Measurements from ENCODE around the gene FAAH. TPM values are rescaled to one million over a fixed set of nuclear protein-coding genes. Genes with fewer than 3 reads are reported as not detected.

FAAH gene
- total RNA-seq, 2 donors from 2014 or later = 14.1 to 21.9 TPM

GRCh38 chr1:46459315-46459714 lies 65.2 kb downstream of the FAAH start:
- no peak for DNase-seq (ENCODE audit: low spot score)
- no peak for ATAC-seq (ENCODE audit: insufficient number of reproducible peaks, low FRiP score, low read depth)
- Histone ChIP-seq H3K27me3 (replicated peaks; ENCODE audit: insufficient read depth) (no peaks in the 10 kb centered on the region), H3K9me3 (no peaks in the 10 kb centered on the region), H3K4me3 (no peak overlapping the region), H3K27ac (no peak overlapping the region), H3K36me3 (no peaks in the 10 kb centered on the region), H3K4me1 (ENCODE audit: control insufficient read depth in 1 of 2, low read depth in 2 of 2) (no peaks in the 10 kb centered on the region)
- no peak for TF ChIP-seq CTCF (IDR thresholded peaks at IDR 0.05)

GRCh38 chr1:46461017-46461808 lies 67.1 kb downstream of the FAAH start:
- H3K9me3 ChIP-seq = no peaks in the 10 kb centered on the region
- no peak for ATAC-seq (ENCODE audit: insufficient number of reproducible peaks, low FRiP score, low read depth)
- H3K36me3 ChIP-seq = no peaks in the 10 kb centered on the region
- TF ChIP-seq CTCF (IDR thresholded peaks at IDR 0.05) = no peak
- H3K4me3 ChIP-seq = no peak overlapping the region
- H3K27ac ChIP-seq = no peak overlapping the region
- no peak for DNase-seq (ENCODE audit: low spot score)
- peaks cover 0 to 3% of the 10 kb centered on the region in 2 donors for H3K4me1 ChIP-seq (ENCODE audit: control insufficient read depth in 1 of 2, low read depth in 2 of 2)
- no peaks in the 10 kb centered on the region for H3K27me3 ChIP-seq (replicated peaks; ENCODE audit: insufficient read depth)

- H3K36me3 ChIP-seq = no peaks in the 10 kb centered on the region
- no peak for ATAC-seq (ENCODE audit: insufficient number of reproducible peaks, low FRiP score, low read depth)
- peaks cover 2 to 6% of the 10 kb centered on the region in 2 donors for H3K4me1 ChIP-seq (ENCODE audit: control insufficient read depth in 1 of 2, low read depth in 2 of 2)
- H3K4me3 ChIP-seq = no peak overlapping the region
- no peak for DNase-seq (ENCODE audit: low spot score)
- no peaks in the 10 kb centered on the region for H3K9me3 ChIP-seq
- H3K27me3 ChIP-seq (replicated peaks; ENCODE audit: insufficient read depth) = no peaks in the 10 kb centered on the region
- no peak for TF ChIP-seq CTCF (IDR thresholded peaks at IDR 0.05)
- no peak overlapping the region for H3K27ac ChIP-seq
Measured at GRCh38 chr1:46461809-46462448, 67.8 kb downstream of the FAAH start.

Other genes starting within 250 kb of the FAAH start
- 1 to 10 TPM; 3.1 to 7.0 TPM for gene TSPAN1, start 219.2 kb upstream of the FAAH start, total RNA-seq
- gene P3R3URF, start 217.8 kb upstream of the FAAH start, total RNA-seq = not detected
- 10 to 100 TPM; 53.8 to 66.9 TPM for gene POMGNT1, start 195.9 kb upstream of the FAAH start, total RNA-seq
- 10 to 100 TPM; 22.9 to 27.5 TPM for gene LURAP1, start 191.0 kb upstream of the FAAH start, total RNA-seq
- 1 to 10 TPM in 1 of 2 donors, under 1 TPM in 1; 0.68 to 4.1 TPM for gene RAD54L, start 146.6 kb upstream of the FAAH start, total RNA-seq
- 10 to 100 TPM; 70.7 to 76.2 TPM for gene LRRC41, start 90.7 kb upstream of the FAAH start, total RNA-seq
- gene UQCRH, start 90.6 kb upstream of the FAAH start, total RNA-seq = 100 to 1,000 TPM; 144 to 237 TPM
- gene NSUN4, start 53.5 kb upstream of the FAAH start, total RNA-seq = 10 to 100 TPM; 22.9 to 29.3 TPM
- not detected for gene DMBX1, start 95.5 kb downstream of the FAAH start, total RNA-seq
- not detected for gene KNCN, start 157.3 kb downstream of the FAAH start, total RNA-seq
- 100 to 1,000 TPM in 1 of 2 donors, 10 to 100 TPM in 1; 95.9 to 118 TPM for gene MKNK1, start 210.0 kb downstream of the FAAH start, total RNA-seq
- 10 to 100 TPM; 29.5 to 42.3 TPM for gene MOB3C, start 222.5 kb downstream of the FAAH start, total RNA-seq

All from thoracic aorta (tissue), 2 donors.